ENCODE data around the gene GPR63. TPM values are rescaled to one million over a fixed set of nuclear protein-coding genes. Genes with fewer than 3 reads are reported as not detected.

GPR63 gene
- total and polyA plus RNA-seq, 2 donors (not counting 1 experiment from before 2014, with no cell fraction given) = 1.2 to 3.0 TPM

- Histone ChIP-seq H3K36me3 (ENCODE audit: control insufficient read depth, insufficient read depth, low read length) (no peaks in the 10 kb centered on the region), H3K27ac (ENCODE audit: insufficient read depth, low read length) (no peak overlapping the region), H3K4me2 (ENCODE audit: extremely low read depth, insufficient read depth, low read length) (no peak overlapping the region), H3K4me1 (ENCODE audit: control insufficient read depth, extremely low read depth, insufficient read depth, low read length) (no peaks in the 10 kb centered on the region), H3K4me3 (replicated peaks in 1 of 4; ENCODE audit: control extremely low read depth in 1 of 4, insufficient read depth in 1 of 4, low read depth in 3 of 4, low read length in 4 of 4) (no peak overlapping the region), H4K20me1 (ENCODE audit: control insufficient read depth, extremely low read depth, insufficient read depth, low read length) (no peaks in the 10 kb centered on the region), H3K9ac (ENCODE audit: insufficient read depth, low read length) (no peak overlapping the region), H3K27me3 (ENCODE audit: control insufficient read depth, insufficient read depth, low read length) (no peaks in the 10 kb centered on the region), H2AFZ (ENCODE audit: low read length) (no peak overlapping the region), H3K79me2 (ENCODE audit: control insufficient read depth, insufficient read depth, low read length) (no peaks in the 10 kb centered on the region), H3K9me3 (ENCODE audit: control insufficient read depth, insufficient read depth, low read depth, low read length) (no peaks in the 10 kb centered on the region)
- DNase-seq (ENCODE audit: low read depth in 2 of 2) = peak; percentile 55 to 76
- TF ChIP-seq CTCF (conservative IDR thresholded peaks at IDR 0.05 in 1 of 2, IDR thresholded peaks at IDR 0.05 in 1 of 2; ENCODE audit: low read depth in 1 of 2, low read length in 2 of 2) (no peak), EZH2 (IDR thresholded peaks at IDR 0.05; ENCODE audit: low read length, missing control alignments) (no peak)
These were observed 40.9 kb upstream of the GPR63 start for GRCh38 chr6:96878143-96878542.

- no peak overlapping the region for H2AFZ ChIP-seq (ENCODE audit: low read length)
- H3K27me3 ChIP-seq (ENCODE audit: control insufficient read depth, insufficient read depth, low read length) = no peaks in the 10 kb centered on the region
- H3K9me3 ChIP-seq (ENCODE audit: control insufficient read depth, insufficient read depth, low read depth, low read length) = no peaks in the 10 kb centered on the region
- H3K4me3 ChIP-seq (replicated peaks in 1 of 4; ENCODE audit: control extremely low read depth in 1 of 4, insufficient read depth in 1 of 4, low read depth in 3 of 4, low read length in 4 of 4) = no peak overlapping the region
- no peaks in the 10 kb centered on the region for H3K79me2 ChIP-seq (ENCODE audit: control insufficient read depth, insufficient read depth, low read length)
- no peak for DNase-seq (ENCODE audit: low read depth in 2 of 2)
- no peak overlapping the region for H3K9ac ChIP-seq (ENCODE audit: insufficient read depth, low read length)
- H3K4me1 ChIP-seq (ENCODE audit: control insufficient read depth, extremely low read depth, insufficient read depth, low read length) = no peaks in the 10 kb centered on the region
- no peaks in the 10 kb centered on the region for H4K20me1 ChIP-seq (ENCODE audit: control insufficient read depth, extremely low read depth, insufficient read depth, low read length)
- TF ChIP-seq CTCF (conservative IDR thresholded peaks at IDR 0.05 in 1 of 2, IDR thresholded peaks at IDR 0.05 in 1 of 2; ENCODE audit: low read depth in 1 of 2, low read length in 2 of 2) (no peak), EZH2 (IDR thresholded peaks at IDR 0.05; ENCODE audit: low read length, missing control alignments) (no peak)
- H3K4me2 ChIP-seq (ENCODE audit: extremely low read depth, insufficient read depth, low read length) = no peak overlapping the region
- H3K27ac ChIP-seq (ENCODE audit: insufficient read depth, low read length) = no peak overlapping the region
- no peaks in the 10 kb centered on the region for H3K36me3 ChIP-seq (ENCODE audit: control insufficient read depth, insufficient read depth, low read length)
These were observed 39.7 kb upstream of the GPR63 start for GRCh38 chr6:96876886-96877545.

DNA sequence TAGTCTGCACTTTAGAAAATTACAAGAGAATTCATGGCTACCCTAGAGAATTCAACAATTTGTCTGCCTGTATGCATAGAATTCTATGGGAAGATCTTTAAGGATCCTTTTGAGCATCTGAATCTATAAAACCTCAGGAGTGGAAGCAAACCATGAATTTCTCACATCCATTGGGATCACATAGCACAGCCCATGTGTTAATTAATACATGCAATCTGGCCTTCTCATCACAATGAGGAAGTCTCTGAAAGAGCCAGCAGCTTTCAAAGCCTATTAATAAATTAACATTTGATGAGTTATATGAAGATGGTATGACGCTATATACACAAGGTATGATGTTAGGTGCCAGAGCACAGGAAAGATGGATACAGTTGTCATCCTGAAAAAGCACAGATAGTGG lies 35.7 kb upstream of the GPR63 start:
- H2AFZ ChIP-seq (ENCODE audit: low read length) = no peak overlapping the region
- TF ChIP-seq EZH2 (IDR thresholded peaks at IDR 0.05; ENCODE audit: low read length, missing control alignments) (no peak), CTCF (conservative IDR thresholded peaks at IDR 0.05 in 1 of 2, IDR thresholded peaks at IDR 0.05 in 1 of 2; ENCODE audit: low read depth in 1 of 2, low read length in 2 of 2) (no peak)
- no peaks in the 10 kb centered on the region for H3K36me3 ChIP-seq (ENCODE audit: control insufficient read depth, insufficient read depth, low read length)
- H3K9me3 ChIP-seq (ENCODE audit: control insufficient read depth, insufficient read depth, low read depth, low read length) = no peaks in the 10 kb centered on the region
- H3K9ac ChIP-seq (ENCODE audit: insufficient read depth, low read length) = no peak overlapping the region
- DNase-seq (ENCODE audit: low read depth in 2 of 2) = no peak
- H4K20me1 ChIP-seq (ENCODE audit: control insufficient read depth, extremely low read depth, insufficient read depth, low read length) = no peaks in the 10 kb centered on the region
- H3K4me2 ChIP-seq (ENCODE audit: extremely low read depth, insufficient read depth, low read length) = no peak overlapping the region
- no peak overlapping the region for H3K27ac ChIP-seq (ENCODE audit: insufficient read depth, low read length)
- no peaks in the 10 kb centered on the region for H3K4me1 ChIP-seq (ENCODE audit: control insufficient read depth, extremely low read depth, insufficient read depth, low read length)
- no peaks in the 10 kb centered on the region for H3K79me2 ChIP-seq (ENCODE audit: control insufficient read depth, insufficient read depth, low read length)
- H3K4me3 ChIP-seq (replicated peaks in 1 of 4; ENCODE audit: control extremely low read depth in 1 of 4, insufficient read depth in 1 of 4, low read depth in 3 of 4, low read length in 4 of 4) = no peak overlapping the region
- H3K27me3 ChIP-seq (ENCODE audit: control insufficient read depth, insufficient read depth, low read length) = no peaks in the 10 kb centered on the region

All from fibroblast of lung (primary cell).